ENCODE measurements around the gene KLLN.
"Not testable (repeated sequence)": the region's sequence is repeated elsewhere in the genome, so short reads cannot be mapped to it uniquely, and the experiment has no call there.

The KLLN gene

GRCh38 chr10:87863053-87863943, at the start of gene KLLN, which contains the start of gene PTEN:
KLLN (minus strand) TSS chr10:87863533; CDS start chr10:87862487, 1,046 bp downstream.
PTEN (plus strand) TSS chr10:87863625; CDS start chr10:87864470, 845 bp downstream.
- H3K4me3 ChIP-seq (ENCODE audit: low read length), result peak within 1 kb of the TSS; percentile 88
- peak; percentile 92 for DNase-seq (ENCODE audit: low read depth)
- TF ChIP-seq CTCF (IDR thresholded peaks at IDR 0.05; ENCODE audit: insufficient read depth, low read depth, low read length, missing control alignments), result no peak

- not testable (repeated sequence) for DNase-seq (ENCODE audit: low read depth); H3K4me3 ChIP-seq (ENCODE audit: low read length)
Observed at GRCh38 chr10:87903396-87903795, 40.1 kb upstream of the KLLN start.

GRCh38 chr10:87897957-87898356, 34.6 kb upstream of the KLLN start:
- not testable (repeated sequence) for H3K4me3 ChIP-seq (ENCODE audit: low read length); DNase-seq (ENCODE audit: low read depth)

- H3K4me3 ChIP-seq (ENCODE audit: low read length), result no peak overlapping the region
- no peak for DNase-seq (ENCODE audit: low read depth)
- no peak for TF ChIP-seq CTCF (IDR thresholded peaks at IDR 0.05; ENCODE audit: insufficient read depth, low read depth, low read length, missing control alignments)
Observed at GRCh38 chr10:87896216-87896615, 32.9 kb upstream of the KLLN start.

- TF ChIP-seq CTCF (IDR thresholded peaks at IDR 0.05; ENCODE audit: insufficient read depth, low read depth, low read length, missing control alignments), result no peak
- no peak for DNase-seq (ENCODE audit: low read depth)
Observed at GRCh38 chr10:87895430-87895829, 32.1 kb upstream of the KLLN start.

GRCh38 chr10:87887548-87888289, 24.4 kb upstream of the KLLN start:
- no peak for TF ChIP-seq CTCF (IDR thresholded peaks at IDR 0.05; ENCODE audit: insufficient read depth, low read depth, low read length, missing control alignments)
- H3K4me3 ChIP-seq (ENCODE audit: low read length), result no peak overlapping the region
- DNase-seq (ENCODE audit: low read depth), result no peak

More at GRCh38 chr10:87895430-87895829, 32.1 kb upstream of the KLLN start:
- H3K4me3 ChIP-seq (ENCODE audit: low read length), result no peak overlapping the region

GRCh38 chr10:87887146-87887545, 23.8 kb upstream of the KLLN start:
- DNase-seq (ENCODE audit: low read depth), result no peak
- no peak overlapping the region for H3K4me3 ChIP-seq (ENCODE audit: low read length)
- TF ChIP-seq CTCF (IDR thresholded peaks at IDR 0.05; ENCODE audit: insufficient read depth, low read depth, low read length, missing control alignments), result no peak

Data from epithelial cell of esophagus (primary cell).